Endothelial cell of umbilical vein (primary cell): ENCODE results near the gene PRSS36.

Experiments used
- CTCF ChIP-seq, 2 donors: IDR thresholded peaks; 1 replicate in 1 of 2; 2 replicates in 1 of 2; pipeline ENCODE4 v1.5.1; 2011; ENCODE audit warnings: low read length in 2 of 2, mild to moderate bottlenecking in 2 of 2, moderate library complexity in 2 of 2, control low read depth in 1 of 2, inconsistent platforms in 1 of 2, low read depth in 1 of 2; ENCODE audit not compliant: insufficient read depth in 1 of 2; ENCODE audit errors: extremely low read depth in 1 of 2
- EZH2 ChIP-seq: IDR thresholded peaks from 2 replicates; pipeline ENCODE4 v1.6.1; 2012; ENCODE audit warnings: borderline replicate concordance, low read depth, mild to moderate bottlenecking, moderate library complexity, low read length, inconsistent platforms; ENCODE audit not compliant: severe bottlenecking
- JUN ChIP-seq: IDR thresholded peaks from 2 replicates; pipeline ENCODE4 v1.6.1; 2011; ENCODE audit warnings: borderline replicate concordance, low read depth; ENCODE audit not compliant: insufficient read length, insufficient read depth
- MYC ChIP-seq: IDR thresholded peaks from one replicate; pipeline ENCODE4 v1.6.1; 2011; ENCODE audit warnings: mild to moderate bottlenecking, low read depth, low read length
- POLR2A ChIP-seq: IDR thresholded peaks from 2 replicates; pipeline ENCODE4 v1.6.1; 2012; ENCODE audit warnings: low read depth, mild to moderate bottlenecking, control low read depth, low read length

DNA sequence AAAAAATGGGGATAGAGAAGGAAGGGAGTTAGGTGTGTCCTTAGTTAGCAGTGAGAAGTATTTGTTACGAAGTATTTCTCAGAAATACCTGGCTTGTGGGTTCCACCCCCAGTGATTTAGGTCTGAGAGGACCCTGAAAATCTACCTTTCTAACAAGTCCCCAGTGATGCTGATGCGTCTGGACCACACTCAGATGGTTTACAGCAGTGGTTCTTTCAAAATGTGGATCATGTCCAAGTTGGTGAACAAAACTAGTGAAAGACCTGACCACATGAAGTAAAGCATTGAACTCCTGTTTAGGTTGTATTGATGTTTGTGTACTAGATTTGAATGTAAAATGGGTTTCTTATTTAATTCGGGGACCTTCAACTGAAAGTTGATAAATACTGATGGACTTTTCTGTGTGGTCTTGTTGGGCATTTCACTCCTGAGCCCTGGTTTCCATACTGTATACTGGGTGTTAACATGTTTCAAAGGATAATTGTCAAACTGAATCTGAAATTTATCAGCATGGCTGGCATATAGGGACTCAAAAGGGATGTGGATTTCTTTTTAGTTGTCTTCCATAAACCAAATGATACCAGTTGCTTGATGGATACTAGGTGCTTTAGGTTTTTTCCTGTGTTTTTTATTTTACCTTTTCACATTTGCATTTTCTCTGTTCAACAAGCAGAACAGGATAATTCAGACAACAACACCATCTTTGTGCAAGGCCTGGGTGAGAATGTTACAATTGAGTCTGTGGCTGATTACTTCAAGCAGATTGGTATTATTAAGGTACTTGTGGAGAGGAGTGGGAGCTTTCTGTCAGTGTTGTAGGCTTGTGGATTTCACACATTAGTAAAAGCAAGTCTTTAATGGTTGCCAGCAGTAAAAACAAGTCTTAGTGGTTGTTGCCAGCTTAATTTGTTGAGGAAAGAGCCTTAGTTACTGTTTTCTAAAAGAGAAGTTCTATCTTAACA is 38.9 kb upstream of the PRSS36 start:
- TF ChIP-seq CTCF (IDR thresholded peaks at IDR 0.05; ENCODE audit: extremely low read depth in 1 of 2, insufficient read depth in 1 of 2, low read depth in 1 of 2, low read length in 2 of 2) (no peak), JUN (no peak), POLR2A (peak; percentile 30), MYC (no peak), EZH2 (no peak)
